GM12801 (cell line): Measurements from ENCODE around the gene NKAIN2.

Experiments used
- CTCF ChIP-seq: IDR thresholded peaks from one replicate; pipeline ENCODE4 v1.5.1; 2011; ENCODE audit warnings: control low read depth; ENCODE audit not compliant: insufficient read length; ENCODE audit errors: extremely low read depth

Gene NKAIN2

GRCh38 chr6:123808556-123808955 lies 4.9 kb downstream of the NKAIN2 start:
- no peak for TF ChIP-seq CTCF

- TF ChIP-seq CTCF: no peak
These were observed 6.5 kb downstream of the NKAIN2 start for GRCh38 chr6:123810214-123810613.

- TF ChIP-seq CTCF: no peak
These were observed 7.3 kb downstream of the NKAIN2 start for GRCh38 chr6:123810948-123811347.

- no peak for TF ChIP-seq CTCF
These were observed 7.7 kb downstream of the NKAIN2 start for GRCh38 chr6:123811378-123811777.

GRCh38 chr6:123812621-123813020 lies 9.0 kb downstream of the NKAIN2 start:
- TF ChIP-seq CTCF: no peak

GRCh38 chr6:123821112-123821511 lies 17.4 kb downstream of the NKAIN2 start:
- no peak for TF ChIP-seq CTCF

GRCh38 chr6:123829302-123829953 lies 25.8 kb downstream of the NKAIN2 start:
- TF ChIP-seq CTCF: no peak
